HG02571 (cell line): Measurements from ENCODE around the gene CCDC182.

Experiments used
- ATAC-seq: cut with Tn5 transposase; IDR thresholded peaks from one replicate; pipeline ENCODE4 v1.9.1; 2021; ENCODE audit warnings: mild to moderate bottlenecking, moderate library complexity; ENCODE audit not compliant: unreplicated experiment

Gene CCDC182

GRCh38 chr17:57730026-57730701, 14.9 kb downstream of the CCDC182 start:
- no peak for ATAC-seq

- no peak for ATAC-seq
Measured at GRCh38 chr17:57727630-57728175, 17.4 kb downstream of the CCDC182 start.

- ATAC-seq = no peak
Measured at GRCh38 chr17:57726838-57727237, 18.3 kb downstream of the CCDC182 start.

- no peak for ATAC-seq
Measured at GRCh38 chr17:57726213-57726790, 18.8 kb downstream of the CCDC182 start.

GRCh38 chr17:57724729-57725125, 20.4 kb downstream of the CCDC182 start:
- ATAC-seq = no peak

- no peak for ATAC-seq
Measured at GRCh38 chr17:57724026-57724728, 20.9 kb downstream of the CCDC182 start.

- ATAC-seq = no peak
Measured at GRCh38 chr17:57723427-57724025, 21.6 kb downstream of the CCDC182 start.

GRCh38 chr17:57722704-57723043, 22.4 kb downstream of the CCDC182 start:
- no peak for ATAC-seq

- no peak for ATAC-seq
Measured at GRCh38 chr17:57721967-57722703, 23.0 kb downstream of the CCDC182 start.

GRCh38 chr17:57720386-57721035, 24.6 kb downstream of the CCDC182 start:
- no peak for ATAC-seq

GRCh38 chr17:57718878-57719277, 26.2 kb downstream of the CCDC182 start:
- no peak for ATAC-seq

- no peak for ATAC-seq
Measured at GRCh38 chr17:57715981-57716380, 29.1 kb downstream of the CCDC182 start.

- no peak for ATAC-seq
Measured at GRCh38 chr17:57714665-57715180, 30.4 kb downstream of the CCDC182 start.

GRCh38 chr17:57713140-57713539, 32.0 kb downstream of the CCDC182 start:
- no peak for ATAC-seq

GRCh38 chr17:57708410-57708809, 36.7 kb downstream of the CCDC182 start:
- no peak for ATAC-seq

GRCh38 chr17:57707892-57708291, 37.2 kb downstream of the CCDC182 start:
- ATAC-seq = no peak

GRCh38 chr17:57706761-57707160, 38.3 kb downstream of the CCDC182 start:
- no peak for ATAC-seq

GRCh38 chr17:57705921-57706695, 39.0 kb downstream of the CCDC182 start:
- no peak for ATAC-seq

- no peak for ATAC-seq
Measured at GRCh38 chr17:57704448-57704847, 40.7 kb downstream of the CCDC182 start.
